PC-3 (cell line): ENCODE measurements around the gene ACAD11. TPM values are rescaled to one million over a fixed set of nuclear protein-coding genes. Genes with fewer than 3 reads are reported as not detected.
"Not testable (repeated sequence)": the region's sequence is repeated elsewhere in the genome, so short reads cannot be mapped to it uniquely, and the experiment has no call there.

Experiments used
- ATAC-seq: fragments of 200-7000 bp; cut with Tn5 transposase; 2 replicates; pipeline ENCODE4 v1.9.1; 2020; ENCODE audit warnings: mild to moderate bottlenecking, moderate library complexity
- BruUV-seq: library from RNA; stranded (reverse); fragments of 400-500 nt; replicated peaks from 2 replicates; lab custom pipeline; 2021; lab: Mats Ljungman, UMichigan
- CTCF ChIA-PET: fragments of 300-600 bp; sonication (Branson Sonifier 250); formaldehyde crosslinking; loops from one replicate; lab custom pipeline; 2022; ENCODE audit warnings: antibody characterized with exemption; lab: Charles Lee
- POLR2A ChIA-PET: fragments of 300-600 bp; sonication (Branson Sonifier 250); formaldehyde crosslinking; loops from one replicate; lab custom pipeline; 2022; ENCODE audit warnings: antibody characterized with exemption; ENCODE audit not compliant: unreplicated experiment; lab: Charles Lee
- DNase-seq: peaks from one replicate; pipeline ENCODE4 v3.0.0-alpha.2; 2015
- H2AFZ ChIP-seq: fragments of 300-600 bp; sonication (generic); 2 replicates; pipeline ENCODE4 v1.6.0; 2016; ENCODE audit warnings: antibody characterized with exemption, low read length
- H3F3A ChIP-seq: fragments of 300-600 bp; sonication (generic); one replicate; pipeline ENCODE4 v1.6.0; 2017; ENCODE audit warnings: antibody characterized with exemption, low read length, control low read depth, mild to moderate bottlenecking; ENCODE audit not compliant: unreplicated experiment
- H3K27ac ChIP-seq: fragments of 300-600 bp; sonication (generic); 2 replicates; pipeline ENCODE4 v1.5.1; 2016; ENCODE audit warnings: mild to moderate bottlenecking, low read length
- H3K27me3 ChIP-seq: fragments of 300-600 bp; sonication (generic); 2 replicates; pipeline ENCODE4 v1.6.1; 2016; ENCODE audit warnings: low read length, mixed read lengths
- H3K36me3 ChIP-seq: fragments of 300-600 bp; sonication (generic); 2 replicates; pipeline ENCODE4 v1.6.1; 2016; ENCODE audit warnings: low read depth, mixed run types, low read length, mixed read lengths
- H3K4me1 ChIP-seq: fragments of 300-600 bp; sonication (generic); 2 replicates; pipeline ENCODE4 v1.5.1; 2016; ENCODE audit warnings: low read length; ENCODE audit not compliant: insufficient read depth
- H3K4me2 ChIP-seq: fragments of 300-600 bp; sonication (generic); 2 replicates; pipeline ENCODE4 v1.6.0; 2016; ENCODE audit warnings: low read length
- H3K4me3 ChIP-seq: fragments of 300-600 bp; sonication (generic); 2 replicates; pipeline ENCODE4 v1.5.1; 2016; ENCODE audit warnings: mild to moderate bottlenecking, low read length, mixed read lengths
- H3K79me2 ChIP-seq: fragments of 300-600 bp; sonication (generic); 2 replicates; pipeline ENCODE4 v1.6.1; 2017; ENCODE audit warnings: low read length, mixed read lengths
- H3K9ac ChIP-seq: fragments of 300-600 bp; sonication (generic); 2 replicates; pipeline ENCODE4 v1.6.0; 2016; ENCODE audit warnings: mild to moderate bottlenecking, low read length
- H3K9me2 ChIP-seq: fragments of 300-600 bp; sonication (generic); replicated peaks from 2 replicates; pipeline ENCODE4 v1.6.1; 2016; ENCODE audit warnings: mixed run types, low read length, mixed read lengths
- H3K9me3 ChIP-seq: fragments of 300-600 bp; sonication (generic); 2 replicates; pipeline ENCODE4 v1.6.1; 2016; ENCODE audit warnings: low read length, mixed read lengths
- H4K20me1 ChIP-seq: fragments of 300-600 bp; sonication (generic); 2 replicates; pipeline ENCODE4 v1.6.1; 2016; ENCODE audit warnings: low read length, mixed read lengths
- EZH2 ChIP-seq: fragments of 300-600 bp; sonication (generic); IDR thresholded peaks from one replicate; pipeline ENCODE4 v1.6.1; 2017; ENCODE audit warnings: antibody characterized with exemption, mild to moderate bottlenecking, low read length; ENCODE audit not compliant: unreplicated experiment
- EZH2phosphoT487 ChIP-seq: fragments of 300-600 bp; sonication (generic); IDR thresholded peaks from 2 replicates; pipeline ENCODE4 v1.6.1; 2018; ENCODE audit warnings: mild to moderate bottlenecking, antibody characterized with exemption, low read length, borderline replicate concordance
- intact Hi-C: fragments of 100-400 bp; cut with micrococcal nuclease; formaldehyde crosslinking; loops from 2 replicates; pipeline ENCODE4 v1.9.0; 2023
- total RNA-seq: library from RNA; depleted of rRNA; stranded (reverse); fragments of >200 nt; gene quantifications from 2 replicates; pipeline ENCODE4 v1.2.3, GENCODE V29; 2014
- TF ChIP-seq, protein P1 (sequence below): fragments of 300-600 bp; sonication (generic); conservative IDR thresholded peaks from 2 replicates; pipeline ENCODE4 v1.5.1; 2017; ENCODE audit warnings: antibody characterized with exemption, low read depth, mild to moderate bottlenecking, low read length

Gene ACAD11
- total RNA-seq, 1 experiment from 2014 or later: 4.7 TPM

- BruUV-seq: no TSS peak
- H3F3A ChIP-seq: no peaks in the 10 kb centered on the region
- H3K4me2 ChIP-seq: no peak overlapping the region
- H3K9ac ChIP-seq: no peak overlapping the region
- H3K9me2 ChIP-seq: no peaks in the 10 kb centered on the region
- peaks cover 12% of the 10 kb centered on the region for H3K4me1 ChIP-seq
- ATAC-seq: no peak
- H3K27me3 ChIP-seq: no peaks in the 10 kb centered on the region
- ChIA-PET POLR2A (no interaction called here), CTCF (no interaction called here)
- H3K79me2 ChIP-seq: no peaks in the 10 kb centered on the region
- no peak for DNase-seq
- no peaks in the 10 kb centered on the region for H3K36me3 ChIP-seq
- TF ChIP-seq, protein P1, sequence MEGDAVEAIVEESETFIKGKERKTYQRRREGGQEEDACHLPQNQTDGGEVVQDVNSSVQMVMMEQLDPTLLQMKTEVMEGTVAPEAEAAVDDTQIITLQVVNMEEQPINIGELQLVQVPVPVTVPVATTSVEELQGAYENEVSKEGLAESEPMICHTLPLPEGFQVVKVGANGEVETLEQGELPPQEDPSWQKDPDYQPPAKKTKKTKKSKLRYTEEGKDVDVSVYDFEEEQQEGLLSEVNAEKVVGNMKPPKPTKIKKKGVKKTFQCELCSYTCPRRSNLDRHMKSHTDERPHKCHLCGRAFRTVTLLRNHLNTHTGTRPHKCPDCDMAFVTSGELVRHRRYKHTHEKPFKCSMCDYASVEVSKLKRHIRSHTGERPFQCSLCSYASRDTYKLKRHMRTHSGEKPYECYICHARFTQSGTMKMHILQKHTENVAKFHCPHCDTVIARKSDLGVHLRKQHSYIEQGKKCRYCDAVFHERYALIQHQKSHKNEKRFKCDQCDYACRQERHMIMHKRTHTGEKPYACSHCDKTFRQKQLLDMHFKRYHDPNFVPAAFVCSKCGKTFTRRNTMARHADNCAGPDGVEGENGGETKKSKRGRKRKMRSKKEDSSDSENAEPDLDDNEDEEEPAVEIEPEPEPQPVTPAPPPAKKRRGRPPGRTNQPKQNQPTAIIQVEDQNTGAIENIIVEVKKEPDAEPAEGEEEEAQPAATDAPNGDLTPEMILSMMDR: no peak
- TF ChIP-seq EZH2 (no peak), EZH2phosphoT487 (no peak)
- H4K20me1 ChIP-seq: no peaks in the 10 kb centered on the region
- no peak overlapping the region for H3K4me3 ChIP-seq
- intact Hi-C loops: no loop called here
- no peaks in the 10 kb centered on the region for H3K9me3 ChIP-seq
- H3K27ac ChIP-seq: no peak overlapping the region
- H2AFZ ChIP-seq: no peak overlapping the region
These were observed 103.0 kb downstream of the ACAD11 start for GRCh38 chr3:132556508-132557159.

GRCh38 chr3:132556036-132556386, 103.6 kb downstream of the ACAD11 start:
- not testable (repeated sequence) for BruUV-seq, DNase-seq
- H3K4me1 ChIP-seq: peaks cover 12% of the 10 kb centered on the region

DNA sequence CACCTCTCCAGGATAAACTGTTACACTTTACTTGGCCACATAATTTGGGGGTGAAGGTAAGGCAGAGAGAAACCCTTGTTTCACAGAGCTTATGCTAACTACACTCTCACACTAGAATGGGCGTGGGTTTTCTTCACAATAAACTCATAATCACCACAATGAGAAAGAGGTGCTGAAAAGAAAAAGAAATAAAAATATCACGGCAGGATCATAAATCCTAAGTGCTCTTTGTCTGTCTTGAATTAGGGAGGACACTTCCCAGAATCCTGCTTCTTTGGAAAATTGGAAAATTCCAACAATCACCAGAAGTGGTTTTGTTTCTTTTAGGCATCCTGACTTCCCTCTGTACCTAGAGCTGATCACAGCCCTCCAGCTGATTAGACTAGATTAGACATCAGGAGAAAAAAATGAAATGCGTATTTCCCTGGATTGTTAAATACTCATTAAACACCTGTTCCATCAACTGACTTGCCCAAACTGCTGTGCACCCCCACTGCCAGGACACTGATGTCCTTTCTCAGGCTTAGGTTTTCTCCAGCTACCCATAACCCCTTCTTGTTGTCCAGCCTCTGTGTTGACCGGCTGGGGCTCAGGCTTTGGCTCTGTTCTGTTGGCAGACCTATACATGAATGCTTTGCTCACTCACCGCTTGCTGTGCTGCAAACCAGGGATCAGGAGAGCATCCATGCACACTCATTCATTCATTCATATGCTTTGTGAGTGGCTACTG, 104.1 kb downstream of the ACAD11 start:
- POLR2A ChIA-PET: no interaction called here
- BruUV-seq: no TSS peak
- intact Hi-C loops: no loop called here

More at GRCh38 chr3:132556036-132556386, 103.6 kb downstream of the ACAD11 start:
- H3K27ac ChIP-seq, H3K27me3 ChIP-seq, H3K79me2 ChIP-seq, ATAC-seq, H3K4me2 ChIP-seq, H2AFZ ChIP-seq, H3K4me3 ChIP-seq, H3K9ac ChIP-seq, H3K9me3 ChIP-seq, H3K36me3 ChIP-seq, H4K20me1 ChIP-seq, CTCF ChIA-PET, intact Hi-C loops, H3F3A ChIP-seq, POLR2A ChIA-PET, H3K9me2 ChIP-seq: not testable (repeated sequence)

More for the DNA sequence above, 104.1 kb downstream of the ACAD11 start:
- no peaks in the 10 kb centered on the region for H3K79me2 ChIP-seq
- no peak overlapping the region for H3K9ac ChIP-seq
- DNase-seq (no peak), ATAC-seq (no peak)
- no peaks in the 10 kb centered on the region for H3F3A ChIP-seq
- H3K36me3 ChIP-seq: no peaks in the 10 kb centered on the region
- H3K9me3 ChIP-seq: no peaks in the 10 kb centered on the region
- TF ChIP-seq EZH2 (no peak), EZH2phosphoT487 (no peak)
- TF ChIP-seq, protein P1: no peak
- H3K4me1 ChIP-seq: peaks cover 13% of the 10 kb centered on the region
- no peak overlapping the region for H3K4me3 ChIP-seq
- CTCF ChIA-PET: no interaction called here
- no peaks in the 10 kb centered on the region for H3K9me2 ChIP-seq
- H2AFZ ChIP-seq: no peak overlapping the region
- no peaks in the 10 kb centered on the region for H3K27me3 ChIP-seq
- no peak overlapping the region for H3K27ac ChIP-seq
- H4K20me1 ChIP-seq: no peaks in the 10 kb centered on the region
- no peak overlapping the region for H3K4me2 ChIP-seq
